H9 (cell line): ENCODE results near the gene ITPRIPL1. TPM values are rescaled to one million over a fixed set of nuclear protein-coding genes. Genes with fewer than 3 reads are reported as not detected.

Source experiments
- DNase-seq: peaks from one replicate; pipeline ENCODE4 v3.0.0-alpha.2; 2017
- H2AFZ ChIP-seq: one replicate; pipeline ENCODE4 v1.6.1; 2013; ENCODE audit warnings: mild to moderate bottlenecking, low read length, control low read depth, moderate library complexity
- H2AK5ac ChIP-seq: 2 replicates; pipeline ENCODE4 v1.6.1; 2013; ENCODE audit warnings: low read length, control low read depth, mixed read lengths; ENCODE audit not compliant: insufficient read length
- H2BK120ac ChIP-seq: one replicate; pipeline ENCODE4 v1.6.1; 2013; ENCODE audit warnings: low read depth, mild to moderate bottlenecking, low read length, control low read depth, inconsistent platforms; ENCODE audit not compliant: poor library complexity, severe bottlenecking
- H2BK12ac ChIP-seq: 2 replicates; pipeline ENCODE4 v1.6.1; 2013; ENCODE audit warnings: low read length, control low read depth, mixed read lengths, low read depth; ENCODE audit not compliant: insufficient read length
- H2BK15ac ChIP-seq: 2 replicates; pipeline ENCODE4 v1.6.1; 2013; ENCODE audit warnings: low read depth, low read length, control low read depth
- H2BK20ac ChIP-seq: one replicate; pipeline ENCODE4 v1.6.1; 2013; ENCODE audit warnings: low read depth, mild to moderate bottlenecking, low read length, control low read depth, inconsistent platforms; ENCODE audit not compliant: poor library complexity, severe bottlenecking
- H2BK5ac ChIP-seq: 2 replicates; pipeline ENCODE4 v1.6.1; 2013; ENCODE audit warnings: low read length, control low read depth, mixed read lengths; ENCODE audit not compliant: insufficient read length
- H3K14ac ChIP-seq: 2 replicates; pipeline ENCODE4 v1.6.1; 2013; ENCODE audit warnings: low read length, control low read depth; ENCODE audit not compliant: insufficient read depth
- H3K18ac ChIP-seq: 2 replicates; pipeline ENCODE4 v1.6.1; 2013; ENCODE audit warnings: low read depth, mild to moderate bottlenecking, mixed read lengths, low read length, control low read depth; ENCODE audit not compliant: insufficient read length
- H3K23ac ChIP-seq: 2 replicates; pipeline ENCODE4 v1.6.1; 2013; ENCODE audit warnings: low read length, control low read depth, mixed read lengths, low read depth; ENCODE audit not compliant: insufficient read length
- H3K23me2 ChIP-seq: 2 replicates; pipeline ENCODE4 v1.6.1; 2013; ENCODE audit warnings: low read depth, mild to moderate bottlenecking, mixed read lengths, low read length, control low read depth; ENCODE audit not compliant: insufficient read length, poor library complexity, severe bottlenecking
- H3K27ac ChIP-seq: 2 replicates; pipeline ENCODE4 v1.5.1; 2013; ENCODE audit warnings: low read length, control low read depth, mixed read lengths, low read depth; ENCODE audit not compliant: insufficient read length
- H3K27me3 ChIP-seq: 2 replicates; pipeline ENCODE4 v1.6.1; 2013; ENCODE audit warnings: low read length, control low read depth, inconsistent platforms; ENCODE audit not compliant: insufficient read depth
- H3K4ac ChIP-seq: 2 replicates; pipeline ENCODE4 v1.6.1; 2013; ENCODE audit warnings: low read depth, mild to moderate bottlenecking, control low read depth, inconsistent platforms, low read length, moderate library complexity
- H3K4me1 ChIP-seq: 2 replicates; pipeline ENCODE4 v1.6.1; 2013; ENCODE audit warnings: low read length, control low read depth, inconsistent platforms; ENCODE audit not compliant: insufficient read depth
- H3K4me2 ChIP-seq: 2 replicates; pipeline ENCODE4 v1.6.1; 2013; ENCODE audit warnings: low read length, control low read depth, mixed read lengths; ENCODE audit not compliant: insufficient read length, insufficient read depth
- H3K56ac ChIP-seq: 2 replicates; pipeline ENCODE4 v1.6.1; 2013; ENCODE audit warnings: low read depth, mild to moderate bottlenecking, mixed read lengths, low read length, control low read depth; ENCODE audit not compliant: insufficient read length
- H3K79me1 ChIP-seq: 2 replicates; pipeline ENCODE4 v1.6.1; 2013; ENCODE audit warnings: low read depth, mild to moderate bottlenecking, moderate library complexity, low read length, control low read depth, inconsistent platforms; ENCODE audit not compliant: insufficient read depth, poor library complexity, severe bottlenecking
- H3K79me2 ChIP-seq: 2 replicates; pipeline ENCODE4 v1.6.1; 2013; ENCODE audit warnings: low read length, control low read depth, inconsistent platforms; ENCODE audit not compliant: insufficient read depth
- H3K9ac ChIP-seq: 2 replicates; pipeline ENCODE4 v1.6.1; 2013; ENCODE audit warnings: low read length, control low read depth, mixed read lengths; ENCODE audit not compliant: insufficient read length; ENCODE audit errors: extremely low read depth
- H3K9me3 ChIP-seq: one replicate; pipeline ENCODE4 v1.6.1; 2013; ENCODE audit warnings: low read depth, low read length, inconsistent platforms; ENCODE audit not compliant: control insufficient read depth
- H3T11ph ChIP-seq: one replicate; pipeline ENCODE4 v1.6.1; 2013; ENCODE audit warnings: mild to moderate bottlenecking, low read length, control low read depth, inconsistent platforms
- H4K20me1 ChIP-seq: one replicate; pipeline ENCODE4 v1.6.1; 2013; ENCODE audit not compliant: control insufficient read depth, insufficient read length, insufficient read depth
- H4K5ac ChIP-seq: 2 replicates; pipeline ENCODE4 v1.6.1; 2013; ENCODE audit warnings: low read depth, mild to moderate bottlenecking, mixed read lengths, low read length, control low read depth; ENCODE audit not compliant: insufficient read length
- H4K8ac ChIP-seq: replicated peaks from 2 replicates; pipeline ENCODE4 v1.6.1; 2013; ENCODE audit warnings: low read length, control low read depth, mixed read lengths, low read depth; ENCODE audit not compliant: insufficient read length
- H4K91ac ChIP-seq: 2 replicates; pipeline ENCODE4 v1.6.1; 2013; ENCODE audit warnings: low read depth, mild to moderate bottlenecking, moderate library complexity, mixed read lengths, low read length, control low read depth; ENCODE audit not compliant: insufficient read length
- H3K27ac Mint-ChIP-seq, 3 experiments: 2 replicates in 2 of 3; 3 replicates in 1 of 3; pipeline ENCODE4 v1.8.0; 2020 to 2021; ENCODE audit warnings: mixed read lengths in 3 of 3, mild to moderate bottlenecking in 1 of 3, moderate library complexity in 1 of 3
- H3K27me3 Mint-ChIP-seq: 2 replicates; pipeline ENCODE4 v1.8.0; 2021; ENCODE audit warnings: low read depth, mild to moderate bottlenecking, moderate library complexity, mixed read lengths
- H3K36me3 Mint-ChIP-seq, 3 experiments: 2 replicates in 2 of 3; 3 replicates in 1 of 3; pipeline ENCODE4 v1.8.0; 2020 to 2021; ENCODE audit warnings: low read depth in 3 of 3, mixed read lengths in 3 of 3; ENCODE audit not compliant: insufficient read depth in 1 of 3
- H3K4me1 Mint-ChIP-seq, 2 experiments: 2 replicates each; pipeline ENCODE4 v1.8.0; 2020; ENCODE audit warnings: mixed read lengths in 2 of 2
- H3K4me3 Mint-ChIP-seq, 2 experiments: 2 replicates in 1 of 2; 3 replicates in 1 of 2; pipeline ENCODE4 v1.8.0; 2020 to 2021; ENCODE audit warnings: mild to moderate bottlenecking in 2 of 2, mixed read lengths in 2 of 2, moderate library complexity in 1 of 2
- H3K9me3 Mint-ChIP-seq, 2 experiments: 2 replicates in 1 of 2; 3 replicates in 1 of 2; pipeline ENCODE4 v1.8.0; 2020; ENCODE audit warnings: mild to moderate bottlenecking in 2 of 2, mixed read lengths in 2 of 2, moderate library complexity in 1 of 2
- CTCF ChIP-seq: fragments of 200-600 bp; sonication (generic); conservative IDR thresholded peaks from 3 replicates; pipeline ENCODE4 v1.8.0; 2021; ENCODE audit warnings: antibody characterized with exemption, mild to moderate bottlenecking
- WGBS: extraction: QIAGEN DNeasy Blood & Tissue Kit; methylation state at CpG from one replicate; pipeline ENCODE4 v1.1.7; 2013; ENCODE audit warnings: missing lambda C conversion rate, low lambda C conversion rate, mixed read lengths; ENCODE audit not compliant: insufficient read length; ENCODE audit errors: extremely low coverage; 5-methylcytosine and 5-hydroxymethylcytosine counted together
- total RNA-seq: library from RNA; stranded (reverse); gene quantifications from 2 replicates; pipeline ENCODE4 v1.2.1, GENCODE V29; 2021

Gene ITPRIPL1
- total RNA-seq, 1 experiment from 2014 or later: 16.3 TPM

- Histone ChIP-seq H3K23me2 (peaks cover 11% of the 10 kb centered on the region), H4K20me1 (no peaks in the 10 kb centered on the region), H3T11ph (no peak overlapping the region), H3K14ac (no peak overlapping the region), H3K9ac (no peak overlapping the region), H3K23ac (no peak overlapping the region), H3K27ac (no peak overlapping the region), H3K4ac (no peak overlapping the region), H3K4me1 (no peaks in the 10 kb centered on the region), H2BK5ac (no peak overlapping the region), H3K56ac (no peak overlapping the region), H3K27me3 (peaks cover 17% of the 10 kb centered on the region; the same call in 1 of the 2 replicates), H2AK5ac (no peak overlapping the region), H2BK20ac (no peak overlapping the region), H3K18ac (no peak overlapping the region), H4K5ac (no peak overlapping the region), H2BK15ac (no peak overlapping the region), H4K8ac (no peak overlapping the region), H3K4me2 (no peak overlapping the region), H3K79me1 (no peaks in the 10 kb centered on the region), H2BK12ac (no peak overlapping the region), H3K9me3 (no peaks in the 10 kb centered on the region), H4K91ac (no peak overlapping the region), H3K79me2 (no peaks in the 10 kb centered on the region), H2BK120ac (no peak overlapping the region), H2AFZ (no peak overlapping the region)
- TF ChIP-seq CTCF: no peak
- Mint-ChIP-seq H3K36me3 (no peaks in the 10 kb centered on the region; a peak in 1 of 7 replicates), H3K27ac (no peak overlapping the region), H3K4me1 (peaks cover 7 to 10% of the 10 kb centered on the region in 2 experiments), H3K9me3 (no peaks in the 10 kb centered on the region; a peak in 1 of 5 replicates), H3K4me3 (no peak overlapping the region), H3K27me3 (peaks cover 81% of the 10 kb centered on the region)
- WGBS: no CpG with 5 or more reads among the region's 1 CpG
- DNase-seq: no peak
These were observed 5.7 kb upstream of the ITPRIPL1 start for GRCh38 chr2:96319396-96319795.
